HepG2 (cell line): ENCODE data around the gene LYST. TPM values are rescaled to one million over a fixed set of nuclear protein-coding genes. Genes with fewer than 3 reads are reported as not detected.

Source experiments
- ARNT ChIP-seq: fragments of 450-650 bp; IDR thresholded peaks from 2 replicates; pipeline ENCODE4 v1.6.1; 2017
- EP300 ChIP-seq, 3 experiments: sonication (generic) in 1 of 3; formaldehyde crosslinking in 1 of 3; IDR thresholded peaks; 2 replicates each; pipeline versions ENCODE4 v1.5.1 to v1.6.1; 2011 to 2020; ENCODE audit warnings: low read depth in 2 of 3, low read length in 2 of 3, borderline replicate concordance in 1 of 3, improper control_type of control experiment in 1 of 3, mild to moderate bottlenecking in 1 of 3, missing genetic modification reagents in 1 of 3, moderate library complexity in 1 of 3
- ETV5 ChIP-seq: IDR thresholded peaks from 2 replicates; pipeline ENCODE4 v1.6.1; 2018; ENCODE audit warnings: missing biosample characterization, missing genetic modification reagents, inconsistent platforms, borderline replicate concordance
- FIP1L1 ChIP-seq: fragments of 200-400 bp; formaldehyde crosslinking; IDR thresholded peaks from 2 replicates; pipeline ENCODE4 v1.6.1; 2018; ENCODE audit warnings: low read depth, mild to moderate bottlenecking, low read length, moderate library complexity, borderline replicate concordance; ENCODE audit not compliant: insufficient read depth
- FOXK1 ChIP-seq: sonication (generic); formaldehyde crosslinking; IDR thresholded peaks from 2 replicates; pipeline ENCODE4 v1.4.0; 2020; ENCODE audit warnings: low read depth, missing genetic modification reagents, borderline replicate concordance
- FOXP1 ChIP-seq, 2 experiments: fragments of 450-650 bp in 1 of 2; IDR thresholded peaks; 2 replicates each; pipeline ENCODE4 v1.6.1; 2017 to 2018; ENCODE audit warnings: antibody characterized with exemption in 1 of 2
- HDAC6 ChIP-seq: fragments of 200-600 bp; sonication (generic); IDR thresholded peaks from 2 replicates; pipeline ENCODE4 v1.7.0; 2017; ENCODE audit warnings: mild to moderate bottlenecking, antibody characterized with exemption, low read length, low read depth
- HOXD1 ChIP-seq: sonication (generic); formaldehyde crosslinking; IDR thresholded peaks from 2 replicates; pipeline ENCODE4 v1.5.0; 2020; ENCODE audit warnings: missing genetic modification reagents
- KLF11 ChIP-seq: IDR thresholded peaks from 2 replicates; pipeline ENCODE4 v1.6.1; 2016; ENCODE audit warnings: missing compliant biosample characterization
- KLF9 ChIP-seq: IDR thresholded peaks from 2 replicates; pipeline ENCODE4 v1.6.1; 2016; ENCODE audit warnings: low read depth
- MTA1 ChIP-seq: sonication (generic); formaldehyde crosslinking; IDR thresholded peaks from 2 replicates; pipeline ENCODE4 v1.4.0; 2020; ENCODE audit warnings: missing genetic modification reagents, mild to moderate bottlenecking, borderline replicate concordance
- POLR2G ChIP-seq: fragments of 200-400 bp; formaldehyde crosslinking; IDR thresholded peaks from 2 replicates; pipeline ENCODE4 v1.6.1; 2018; ENCODE audit warnings: mild to moderate bottlenecking, low read depth, low read length, moderate library complexity
- SAFB2 ChIP-seq: sonication (generic); formaldehyde crosslinking; IDR thresholded peaks from 2 replicates; pipeline ENCODE4 v1.5.1; 2020; ENCODE audit warnings: missing genetic modification reagents, low read depth, mild to moderate bottlenecking, borderline replicate concordance
- SIN3A ChIP-seq: IDR thresholded peaks from 2 replicates; pipeline ENCODE4 v1.6.1; 2011; ENCODE audit warnings: low read depth, mild to moderate bottlenecking, control low read depth, low read length, borderline replicate concordance
- SRSF4 ChIP-seq: fragments of 200-400 bp; formaldehyde crosslinking; IDR thresholded peaks from one replicate; pipeline ENCODE4 v1.6.1; 2018; ENCODE audit warnings: mild to moderate bottlenecking, low read depth, low read length, moderate library complexity; ENCODE audit not compliant: poor library complexity, severe bottlenecking
- YEATS4 ChIP-seq: sonication (generic); formaldehyde crosslinking; IDR thresholded peaks from 2 replicates; pipeline ENCODE4 v1.4.0; 2020; ENCODE audit warnings: missing genetic modification reagents, borderline replicate concordance
- ZNF264 ChIP-seq: sonication (generic); formaldehyde crosslinking; IDR thresholded peaks from 2 replicates; pipeline ENCODE4 v1.4.0; 2020; ENCODE audit warnings: missing genetic modification reagents
- ZNF343 ChIP-seq: sonication (generic); formaldehyde crosslinking; IDR thresholded peaks from 2 replicates; pipeline ENCODE4 v1.4.0; 2020; ENCODE audit warnings: mild to moderate bottlenecking, missing genetic modification reagents
- ZNF354B ChIP-seq: sonication (generic); formaldehyde crosslinking; IDR thresholded peaks from 2 replicates; pipeline ENCODE4 v1.8.0; 2022; ENCODE audit warnings: mild to moderate bottlenecking, missing genetic modification reagents
- ZNF530 ChIP-seq: sonication (generic); formaldehyde crosslinking; IDR thresholded peaks from 2 replicates; pipeline ENCODE4 v1.5.0; 2020; ENCODE audit warnings: low read depth, mild to moderate bottlenecking, missing genetic modification reagents
- ZNF737 ChIP-seq: sonication (generic); formaldehyde crosslinking; IDR thresholded peaks from 2 replicates; pipeline ENCODE4 v1.5.0; 2020; ENCODE audit warnings: missing genetic modification reagents, mild to moderate bottlenecking, borderline replicate concordance
- polyA plus RNA-seq, 8 experiments: library from polyadenylated mRNA; depleted of rRNA in 3 of 8; stranded (reverse) in 7 of 8; unstranded in 1 of 8; fragments of >200 nt; fragmentation: Illumina TruSeq in 4 of 8; extraction: Trizol in 4 of 8; gene quantifications; 2 replicates each; pipeline versions ENCODE4 v1.2.1 to v1.2.3, GENCODE V29; 2011 to 2016; ENCODE audit warnings: low read depth in 4 of 8, missing spikeins in 1 of 8, mixed read lengths in 1 of 8; ENCODE audit not compliant: insufficient read depth in 1 of 8
- total RNA-seq, 5 experiments: library from RNA; depleted of rRNA; stranded (reverse); fragments of >200 nt; fragmentation: Illumina TruSeq; extraction: Trizol; gene quantifications; 2 replicates each; pipeline ENCODE4 v1.2.3, GENCODE V29; 2016; ENCODE audit warnings: low read depth in 1 of 5
- TF ChIP-seq, protein P1 (sequence below): sonication (generic); formaldehyde crosslinking; conservative IDR thresholded peaks from 2 replicates; pipeline ENCODE4 v1.4.0; 2020; ENCODE audit warnings: mild to moderate bottlenecking, missing genetic modification reagents, moderate library complexity
- TF ChIP-seq, protein P2 (sequence below): sonication (generic); formaldehyde crosslinking; IDR thresholded peaks from 2 replicates; pipeline ENCODE4 v1.5.0; 2020; ENCODE audit warnings: mild to moderate bottlenecking, missing genetic modification reagents
- TF ChIP-seq, protein P3 (sequence below): sonication (generic); formaldehyde crosslinking; IDR thresholded peaks from 2 replicates; pipeline ENCODE4 v1.8.0; 2022; ENCODE audit warnings: mild to moderate bottlenecking, missing genetic modification reagents, moderate library complexity

The LYST gene
- total and polyA plus RNA-seq, 2 of the 13 experiments (the other 11 are each of a cell fraction or from before 2014, with no cell fraction given), result 0.91 to 2.5 TPM

DNA sequence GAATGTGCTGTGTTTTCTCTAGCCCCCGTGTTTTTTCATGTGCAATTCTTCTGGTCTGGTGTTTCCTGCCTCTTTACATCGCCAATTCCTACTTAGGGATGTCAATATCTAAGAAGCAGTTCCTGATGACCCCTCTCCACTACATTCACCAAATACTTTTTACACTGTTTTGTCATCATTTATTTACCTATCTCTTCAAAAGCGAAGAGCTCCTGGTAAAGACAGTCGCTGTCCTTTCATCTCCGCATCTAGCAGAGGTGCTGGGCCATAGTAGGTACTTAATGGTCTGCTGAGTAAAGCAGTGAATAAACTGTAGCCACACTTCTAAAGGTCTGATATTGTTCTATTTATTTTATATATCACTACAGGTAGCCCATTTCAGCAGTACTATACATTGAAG is 43.0 kb downstream of the LYST start (continued):
- TF ChIP-seq, protein P1, sequence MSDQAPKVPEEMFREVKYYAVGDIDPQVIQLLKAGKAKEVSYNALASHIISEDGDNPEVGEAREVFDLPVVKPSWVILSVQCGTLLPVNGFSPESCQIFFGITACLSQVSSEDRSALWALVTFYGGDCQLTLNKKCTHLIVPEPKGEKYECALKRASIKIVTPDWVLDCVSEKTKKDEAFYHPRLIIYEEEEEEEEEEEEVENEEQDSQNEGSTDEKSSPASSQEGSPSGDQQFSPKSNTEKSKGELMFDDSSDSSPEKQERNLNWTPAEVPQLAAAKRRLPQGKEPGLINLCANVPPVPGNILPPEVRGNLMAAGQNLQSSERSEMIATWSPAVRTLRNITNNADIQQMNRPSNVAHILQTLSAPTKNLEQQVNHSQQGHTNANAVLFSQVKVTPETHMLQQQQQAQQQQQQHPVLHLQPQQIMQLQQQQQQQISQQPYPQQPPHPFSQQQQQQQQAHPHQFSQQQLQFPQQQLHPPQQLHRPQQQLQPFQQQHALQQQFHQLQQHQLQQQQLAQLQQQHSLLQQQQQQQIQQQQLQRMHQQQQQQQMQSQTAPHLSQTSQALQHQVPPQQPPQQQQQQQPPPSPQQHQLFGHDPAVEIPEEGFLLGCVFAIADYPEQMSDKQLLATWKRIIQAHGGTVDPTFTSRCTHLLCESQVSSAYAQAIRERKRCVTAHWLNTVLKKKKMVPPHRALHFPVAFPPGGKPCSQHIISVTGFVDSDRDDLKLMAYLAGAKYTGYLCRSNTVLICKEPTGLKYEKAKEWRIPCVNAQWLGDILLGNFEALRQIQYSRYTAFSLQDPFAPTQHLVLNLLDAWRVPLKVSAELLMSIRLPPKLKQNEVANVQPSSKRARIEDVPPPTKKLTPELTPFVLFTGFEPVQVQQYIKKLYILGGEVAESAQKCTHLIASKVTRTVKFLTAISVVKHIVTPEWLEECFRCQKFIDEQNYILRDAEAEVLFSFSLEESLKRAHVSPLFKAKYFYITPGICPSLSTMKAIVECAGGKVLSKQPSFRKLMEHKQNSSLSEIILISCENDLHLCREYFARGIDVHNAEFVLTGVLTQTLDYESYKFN (CRISPR knock-in tag), result peak; percentile 65; the same call in 1 of the 2 replicates
- TF ChIP-seq ZNF530 (CRISPR knock-in tag) (no peak), EP300 (IDR thresholded peaks at IDR 0.05; ENCODE audit: low read depth in 2 of 2, low read length in 2 of 2) (peak in 1 of 2 experiments; percentile 62; a peak in 2 of 4 replicates), EP300 (CRISPR knock-in tag; IDR thresholded peaks at IDR 0.05; ENCODE audit: borderline replicate concordance) (no peak), KLF9 (CRISPR knock-in tag) (no peak), HOXD1 (CRISPR knock-in tag) (no peak), SRSF4 (no peak), YEATS4 (CRISPR knock-in tag) (no peak), SAFB2 (CRISPR knock-in tag) (no peak), ARNT (no peak), POLR2G (no peak), ZNF737 (CRISPR knock-in tag) (no peak), FIP1L1 (no peak), HDAC6 (no peak), SIN3A (no peak), KLF11 (no peak), ETV5 (CRISPR knock-in tag) (peak; percentile 29; the same call in 1 of the 2 replicates), ZNF343 (CRISPR knock-in tag) (no peak), MTA1 (CRISPR knock-in tag) (no peak), ZNF354B (no peak), ZNF264 (CRISPR knock-in tag) (no peak), FOXK1 (CRISPR knock-in tag) (0 out of 2 replicates have a peak, but pooled peaks have one; percentile 23), FOXP1 (IDR thresholded peaks at IDR 0.05) (no peak), FOXP1 (CRISPR knock-in tag; IDR thresholded peaks at IDR 0.05) (peak; percentile 65; the same call in 1 of the 2 replicates)
- TF ChIP-seq, protein P2, sequence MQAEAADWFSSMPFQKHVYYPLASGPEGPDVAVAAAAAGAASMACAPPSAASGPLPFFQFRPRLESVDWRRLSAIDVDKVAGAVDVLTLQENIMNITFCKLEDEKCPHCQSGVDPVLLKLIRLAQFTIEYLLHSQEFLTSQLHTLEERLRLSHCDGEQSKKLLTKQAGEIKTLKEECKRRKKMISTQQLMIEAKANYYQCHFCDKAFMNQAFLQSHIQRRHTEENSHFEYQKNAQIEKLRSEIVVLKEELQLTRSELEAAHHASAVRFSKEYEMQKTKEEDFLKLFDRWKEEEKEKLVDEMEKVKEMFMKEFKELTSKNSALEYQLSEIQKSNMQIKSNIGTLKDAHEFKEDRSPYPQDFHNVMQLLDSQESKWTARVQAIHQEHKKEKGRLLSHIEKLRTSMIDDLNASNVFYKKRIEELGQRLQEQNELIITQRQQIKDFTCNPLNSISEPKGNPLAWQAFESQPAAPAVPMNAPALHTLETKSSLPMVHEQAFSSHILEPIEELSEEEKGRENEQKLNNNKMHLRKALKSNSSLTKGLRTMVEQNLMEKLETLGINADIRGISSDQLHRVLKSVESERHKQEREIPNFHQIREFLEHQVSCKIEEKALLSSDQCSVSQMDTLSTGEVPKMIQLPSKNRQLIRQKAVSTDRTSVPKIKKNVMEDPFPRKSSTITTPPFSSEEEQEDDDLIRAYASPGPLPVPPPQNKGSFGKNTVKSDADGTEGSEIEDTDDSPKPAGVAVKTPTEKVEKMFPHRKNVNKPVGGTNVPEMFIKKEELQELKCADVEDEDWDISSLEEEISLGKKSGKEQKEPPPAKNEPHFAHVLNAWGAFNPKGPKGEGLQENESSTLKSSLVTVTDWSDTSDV (CRISPR knock-in tag), result no peak
- TF ChIP-seq, protein P3, sequence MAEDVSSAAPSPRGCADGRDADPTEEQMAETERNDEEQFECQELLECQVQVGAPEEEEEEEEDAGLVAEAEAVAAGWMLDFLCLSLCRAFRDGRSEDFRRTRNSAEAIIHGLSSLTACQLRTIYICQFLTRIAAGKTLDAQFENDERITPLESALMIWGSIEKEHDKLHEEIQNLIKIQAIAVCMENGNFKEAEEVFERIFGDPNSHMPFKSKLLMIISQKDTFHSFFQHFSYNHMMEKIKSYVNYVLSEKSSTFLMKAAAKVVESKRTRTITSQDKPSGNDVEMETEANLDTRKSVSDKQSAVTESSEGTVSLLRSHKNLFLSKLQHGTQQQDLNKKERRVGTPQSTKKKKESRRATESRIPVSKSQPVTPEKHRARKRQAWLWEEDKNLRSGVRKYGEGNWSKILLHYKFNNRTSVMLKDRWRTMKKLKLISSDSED (CRISPR knock-in tag), result no peak
